ENCODE data around the gene ASXL1.

Gene ASXL1

DNA sequence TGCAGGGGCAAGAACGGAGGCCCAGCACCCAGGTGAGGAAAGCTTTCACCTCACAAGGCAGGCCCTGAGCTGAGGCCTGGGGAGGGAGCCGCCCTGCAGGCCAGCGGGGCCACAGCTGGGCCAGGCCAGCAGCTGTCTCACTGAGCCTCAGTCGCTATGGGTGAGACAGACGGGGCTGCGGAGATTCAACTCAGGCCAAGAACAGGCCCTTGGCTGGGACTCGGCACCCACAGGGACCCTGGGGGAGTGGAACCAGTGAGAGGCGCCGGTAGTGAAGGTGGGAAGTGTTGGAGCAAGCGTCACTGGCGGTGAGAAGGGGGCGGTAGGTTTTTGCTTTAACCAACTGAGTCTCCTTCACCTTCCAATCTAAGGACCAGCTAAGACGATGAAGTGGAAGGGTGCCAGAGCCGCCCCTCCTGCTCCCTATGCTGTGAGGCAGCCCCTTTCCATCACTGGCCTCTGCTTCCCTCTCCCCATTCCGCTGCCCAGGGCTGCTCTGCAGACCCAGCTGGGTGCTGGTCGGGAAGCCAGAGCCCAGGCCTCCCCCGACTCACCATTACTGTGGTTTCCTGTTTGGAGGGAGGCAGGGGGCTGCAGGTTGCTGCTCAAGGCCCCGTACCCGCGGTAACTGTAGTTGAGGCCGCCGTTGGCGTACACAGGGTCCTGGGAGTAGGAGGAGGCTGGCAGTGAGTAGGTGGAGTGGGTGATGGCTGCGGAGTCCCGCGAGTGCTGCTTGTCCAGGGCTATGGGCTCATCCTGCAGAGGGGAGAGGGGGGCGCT, 93.7 kb downstream of the ASXL1 start:
- H3K79me2 ChIP-seq (ENCODE audit: insufficient read depth, low read depth), result no peaks in the 10 kb centered on the region
- H3K27me3 ChIP-seq (ENCODE audit: insufficient read depth, low read depth), result no peaks in the 10 kb centered on the region
- H3K4me3 ChIP-seq (IDR thresholded peaks at IDR 0.05; ENCODE audit: insufficient read depth, low read depth, low read length), result no peak overlapping the region
- H3K9ac ChIP-seq, result no peak overlapping the region
- H4K20me1 ChIP-seq (ENCODE audit: insufficient read depth), result no peaks in the 10 kb centered on the region; the same call in 1 of the 2 replicates
- no peaks in the 10 kb centered on the region for H3K36me3 ChIP-seq (ENCODE audit: insufficient read depth)
- no peak overlapping the region for H2AFZ ChIP-seq (ENCODE audit: low read depth)
- H3K4me1 ChIP-seq (ENCODE audit: low read depth, poor library complexity, severe bottlenecking), result peaks cover 8% of the 10 kb centered on the region
- no peak overlapping the region for H3K27ac ChIP-seq
- no peak overlapping the region for H3K4me2 ChIP-seq
- TF ChIP-seq, protein P1, sequence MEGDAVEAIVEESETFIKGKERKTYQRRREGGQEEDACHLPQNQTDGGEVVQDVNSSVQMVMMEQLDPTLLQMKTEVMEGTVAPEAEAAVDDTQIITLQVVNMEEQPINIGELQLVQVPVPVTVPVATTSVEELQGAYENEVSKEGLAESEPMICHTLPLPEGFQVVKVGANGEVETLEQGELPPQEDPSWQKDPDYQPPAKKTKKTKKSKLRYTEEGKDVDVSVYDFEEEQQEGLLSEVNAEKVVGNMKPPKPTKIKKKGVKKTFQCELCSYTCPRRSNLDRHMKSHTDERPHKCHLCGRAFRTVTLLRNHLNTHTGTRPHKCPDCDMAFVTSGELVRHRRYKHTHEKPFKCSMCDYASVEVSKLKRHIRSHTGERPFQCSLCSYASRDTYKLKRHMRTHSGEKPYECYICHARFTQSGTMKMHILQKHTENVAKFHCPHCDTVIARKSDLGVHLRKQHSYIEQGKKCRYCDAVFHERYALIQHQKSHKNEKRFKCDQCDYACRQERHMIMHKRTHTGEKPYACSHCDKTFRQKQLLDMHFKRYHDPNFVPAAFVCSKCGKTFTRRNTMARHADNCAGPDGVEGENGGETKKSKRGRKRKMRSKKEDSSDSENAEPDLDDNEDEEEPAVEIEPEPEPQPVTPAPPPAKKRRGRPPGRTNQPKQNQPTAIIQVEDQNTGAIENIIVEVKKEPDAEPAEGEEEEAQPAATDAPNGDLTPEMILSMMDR (conservative IDR thresholded peaks at IDR 0.05; ENCODE audit: low read depth, low read length), result no peak

DNA sequence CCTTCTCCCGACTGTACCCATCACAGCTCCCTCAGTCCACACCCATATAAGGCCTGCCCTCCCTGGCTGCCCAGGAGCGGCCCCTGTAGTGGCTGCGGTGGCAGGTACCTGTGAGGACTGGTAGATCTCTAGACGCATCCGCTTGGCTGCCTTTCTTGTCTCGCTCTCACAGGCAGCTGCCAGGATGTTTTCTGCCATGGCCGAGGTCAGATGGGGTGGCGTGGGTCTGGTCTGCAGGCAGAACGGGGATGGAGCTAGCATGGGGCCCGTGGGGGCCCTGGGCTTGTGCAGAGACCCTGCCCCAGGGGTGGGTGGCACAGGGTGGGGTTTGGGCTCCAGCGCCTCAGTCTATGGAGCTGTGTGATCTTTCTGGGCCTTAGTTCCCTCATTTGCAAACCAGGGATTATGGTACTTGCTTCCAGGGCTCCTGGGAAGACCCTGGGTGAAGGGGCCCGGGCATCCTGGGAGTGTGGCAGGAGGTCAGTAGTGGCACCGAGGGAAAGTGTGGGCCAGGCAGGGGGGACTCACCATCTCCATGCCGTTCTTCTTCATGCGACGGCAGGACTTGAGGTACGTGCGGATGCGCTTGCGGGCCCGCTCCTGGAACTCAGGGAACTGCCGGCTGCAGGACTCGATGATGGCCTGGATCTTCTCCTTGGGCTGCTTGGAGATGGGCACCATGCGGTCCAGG, 94.8 kb downstream of the ASXL1 start:
- Histone ChIP-seq H4K20me1 (ENCODE audit: insufficient read depth) (no peaks in the 10 kb centered on the region; the same call in 1 of the 2 replicates), H3K4me2 (no peak overlapping the region), H3K9ac (no peak overlapping the region), H2AFZ (ENCODE audit: low read depth) (no peak overlapping the region), H3K4me1 (ENCODE audit: low read depth, poor library complexity, severe bottlenecking) (peaks cover 13% of the 10 kb centered on the region), H3K36me3 (ENCODE audit: insufficient read depth) (no peaks in the 10 kb centered on the region), H3K4me3 (IDR thresholded peaks at IDR 0.05; ENCODE audit: insufficient read depth, low read depth, low read length) (no peak overlapping the region), H3K79me2 (ENCODE audit: insufficient read depth, low read depth) (no peaks in the 10 kb centered on the region), H3K27ac (no peak overlapping the region), H3K27me3 (ENCODE audit: insufficient read depth, low read depth) (no peaks in the 10 kb centered on the region)
- TF ChIP-seq, protein P1 (conservative IDR thresholded peaks at IDR 0.05; ENCODE audit: low read depth, low read length), result no peak

DNA sequence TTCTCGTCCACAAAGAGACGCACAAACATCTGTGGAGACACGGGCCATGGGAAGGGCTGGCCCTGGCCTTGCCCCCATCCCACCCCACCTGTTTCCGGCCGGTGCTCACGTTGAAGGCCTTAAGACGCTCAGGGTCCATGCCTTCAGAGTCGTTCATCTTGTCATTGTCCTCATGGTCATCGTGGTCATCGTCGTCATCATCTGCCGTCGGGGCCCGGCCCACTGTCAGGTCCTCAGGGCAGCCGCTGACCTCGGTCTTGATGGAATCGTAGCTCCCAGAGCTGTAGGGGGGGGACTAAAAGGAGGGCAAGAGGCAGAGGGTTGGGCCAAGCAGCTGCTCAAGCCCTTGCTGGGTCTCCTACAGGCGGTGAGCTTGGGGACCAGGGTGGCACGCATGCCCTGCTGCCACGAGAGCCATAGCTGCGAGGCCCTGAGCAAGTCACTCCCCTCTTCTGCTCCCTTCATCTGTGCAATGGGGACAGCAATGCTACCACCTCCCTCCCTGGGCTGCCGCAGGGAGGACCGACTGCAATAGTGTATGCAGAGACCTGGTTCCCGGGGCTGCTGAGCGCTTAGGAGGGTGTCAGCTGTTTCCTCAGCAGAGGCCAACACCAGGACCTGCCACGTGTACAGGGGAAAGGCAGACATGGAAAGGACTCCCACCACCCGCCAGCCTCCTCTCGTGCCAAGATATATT, 95.5 kb downstream of the ASXL1 start:
- H4K20me1 ChIP-seq (ENCODE audit: insufficient read depth), result no peaks in the 10 kb centered on the region; the same call in 1 of the 2 replicates
- no peak overlapping the region for H3K27ac ChIP-seq
- no peak overlapping the region for H3K4me2 ChIP-seq
- no peaks in the 10 kb centered on the region for H3K27me3 ChIP-seq (ENCODE audit: insufficient read depth, low read depth)
- H3K79me2 ChIP-seq (ENCODE audit: insufficient read depth, low read depth), result no peaks in the 10 kb centered on the region
- H3K36me3 ChIP-seq (ENCODE audit: insufficient read depth), result no peaks in the 10 kb centered on the region
- no peak overlapping the region for H3K9ac ChIP-seq
- H2AFZ ChIP-seq (ENCODE audit: low read depth), result no peak overlapping the region
- TF ChIP-seq, protein P1 (conservative IDR thresholded peaks at IDR 0.05; ENCODE audit: low read depth, low read length), result no peak
- no peak overlapping the region for H3K4me3 ChIP-seq (IDR thresholded peaks at IDR 0.05; ENCODE audit: insufficient read depth, low read depth, low read length)
- peaks cover 18% of the 10 kb centered on the region for H3K4me1 ChIP-seq (ENCODE audit: low read depth, poor library complexity, severe bottlenecking)

DNA sequence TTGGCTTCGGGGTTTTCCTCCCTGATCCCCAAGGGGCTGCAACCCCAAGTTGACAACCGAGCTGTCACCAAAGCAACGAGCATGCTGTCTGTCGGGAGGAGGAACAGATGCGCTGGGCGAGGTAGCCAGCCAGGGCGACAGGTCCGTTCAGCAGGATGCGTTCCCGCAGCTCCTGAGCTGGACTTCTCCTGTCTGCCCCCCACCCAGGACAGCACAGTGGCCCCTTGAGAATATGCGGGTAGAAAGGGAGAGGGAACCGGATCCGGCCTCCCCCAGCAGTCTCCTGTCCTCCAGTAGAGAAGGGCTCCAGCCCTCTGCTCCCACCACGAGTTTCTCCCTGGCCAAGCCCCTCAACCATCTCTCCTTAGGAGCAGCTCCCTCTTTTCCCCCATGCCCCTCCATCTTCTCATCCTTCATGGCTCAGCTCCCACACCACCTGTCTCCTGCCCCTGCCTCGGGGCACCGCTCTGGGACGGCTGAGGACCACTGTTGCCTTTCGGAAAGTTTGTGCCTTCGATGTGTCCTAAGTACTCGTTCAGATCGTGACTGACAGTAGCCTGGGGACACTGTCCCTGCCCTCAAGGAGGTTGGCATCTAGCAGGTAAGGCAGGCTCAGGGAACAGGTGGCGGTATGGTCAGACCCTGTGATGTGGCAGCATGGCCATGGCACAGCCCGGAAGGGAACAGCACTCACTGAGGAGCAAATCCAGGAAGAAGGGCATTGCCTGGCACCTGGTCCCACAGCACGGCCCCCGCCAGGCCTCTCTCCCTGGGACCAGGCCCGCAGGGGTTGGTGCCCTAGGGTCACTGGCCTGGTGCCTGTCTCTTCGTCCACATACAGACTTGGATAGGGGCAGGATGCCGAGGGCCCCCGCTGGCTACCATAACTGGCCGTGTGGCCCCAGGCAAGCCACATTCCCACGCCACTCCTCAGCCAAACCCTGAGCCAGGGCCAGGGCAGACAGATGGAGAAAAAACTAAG, 96.3 kb downstream of the ASXL1 start:
- no peak overlapping the region for H3K27ac ChIP-seq
- no peaks in the 10 kb centered on the region for H3K36me3 ChIP-seq (ENCODE audit: insufficient read depth)
- no peak overlapping the region for H3K9ac ChIP-seq
- no peak overlapping the region for H3K4me3 ChIP-seq (IDR thresholded peaks at IDR 0.05; ENCODE audit: insufficient read depth, low read depth, low read length)
- H3K4me1 ChIP-seq (ENCODE audit: low read depth, poor library complexity, severe bottlenecking), result peaks cover 18% of the 10 kb centered on the region
- H2AFZ ChIP-seq (ENCODE audit: low read depth), result no peak overlapping the region
- H3K79me2 ChIP-seq (ENCODE audit: insufficient read depth, low read depth), result no peaks in the 10 kb centered on the region
- H3K4me2 ChIP-seq, result no peak overlapping the region
- H4K20me1 ChIP-seq (ENCODE audit: insufficient read depth), result no peaks in the 10 kb centered on the region; the same call in 1 of the 2 replicates
- TF ChIP-seq, protein P1 (conservative IDR thresholded peaks at IDR 0.05; ENCODE audit: low read depth, low read length), result no peak
- H3K27me3 ChIP-seq (ENCODE audit: insufficient read depth, low read depth), result no peaks in the 10 kb centered on the region
